ENCODE data around the gene GSE1.

GSE1 gene

DNA sequence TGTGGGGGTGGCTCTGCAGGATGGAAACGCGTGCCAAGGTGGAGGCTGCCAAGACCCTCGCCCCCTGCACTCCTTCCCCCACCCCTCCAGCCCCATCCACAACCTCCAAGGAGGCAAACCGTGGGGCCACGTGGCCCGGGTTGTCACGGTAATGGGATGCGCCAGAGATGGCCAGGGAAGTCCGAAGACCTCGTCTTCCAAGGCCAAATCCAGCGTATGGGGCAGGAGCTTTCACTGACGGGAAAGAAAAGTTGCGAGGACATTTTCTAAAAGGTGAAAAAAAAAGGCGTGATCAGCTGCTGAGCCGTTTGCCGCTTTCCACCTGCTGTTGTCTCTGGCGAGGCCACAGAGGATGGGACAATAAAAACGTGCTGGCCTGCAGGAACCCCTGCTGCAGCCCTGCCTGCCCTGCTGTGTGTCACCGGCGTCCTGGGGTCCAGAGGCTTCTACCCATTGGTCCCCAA is 28.3 kb upstream of the GSE1 start:
- no peak overlapping the region for H3K4me3 ChIP-seq (ENCODE audit: control insufficient read depth, low read depth, low read length)
- TF ChIP-seq, protein P1, sequence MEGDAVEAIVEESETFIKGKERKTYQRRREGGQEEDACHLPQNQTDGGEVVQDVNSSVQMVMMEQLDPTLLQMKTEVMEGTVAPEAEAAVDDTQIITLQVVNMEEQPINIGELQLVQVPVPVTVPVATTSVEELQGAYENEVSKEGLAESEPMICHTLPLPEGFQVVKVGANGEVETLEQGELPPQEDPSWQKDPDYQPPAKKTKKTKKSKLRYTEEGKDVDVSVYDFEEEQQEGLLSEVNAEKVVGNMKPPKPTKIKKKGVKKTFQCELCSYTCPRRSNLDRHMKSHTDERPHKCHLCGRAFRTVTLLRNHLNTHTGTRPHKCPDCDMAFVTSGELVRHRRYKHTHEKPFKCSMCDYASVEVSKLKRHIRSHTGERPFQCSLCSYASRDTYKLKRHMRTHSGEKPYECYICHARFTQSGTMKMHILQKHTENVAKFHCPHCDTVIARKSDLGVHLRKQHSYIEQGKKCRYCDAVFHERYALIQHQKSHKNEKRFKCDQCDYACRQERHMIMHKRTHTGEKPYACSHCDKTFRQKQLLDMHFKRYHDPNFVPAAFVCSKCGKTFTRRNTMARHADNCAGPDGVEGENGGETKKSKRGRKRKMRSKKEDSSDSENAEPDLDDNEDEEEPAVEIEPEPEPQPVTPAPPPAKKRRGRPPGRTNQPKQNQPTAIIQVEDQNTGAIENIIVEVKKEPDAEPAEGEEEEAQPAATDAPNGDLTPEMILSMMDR (IDR thresholded peaks at IDR 0.05; ENCODE audit: control insufficient read depth, insufficient read depth, low read depth, low read length, missing control alignments), result no peak
- DNase-seq (ENCODE audit: low read depth), result no peak

DNA sequence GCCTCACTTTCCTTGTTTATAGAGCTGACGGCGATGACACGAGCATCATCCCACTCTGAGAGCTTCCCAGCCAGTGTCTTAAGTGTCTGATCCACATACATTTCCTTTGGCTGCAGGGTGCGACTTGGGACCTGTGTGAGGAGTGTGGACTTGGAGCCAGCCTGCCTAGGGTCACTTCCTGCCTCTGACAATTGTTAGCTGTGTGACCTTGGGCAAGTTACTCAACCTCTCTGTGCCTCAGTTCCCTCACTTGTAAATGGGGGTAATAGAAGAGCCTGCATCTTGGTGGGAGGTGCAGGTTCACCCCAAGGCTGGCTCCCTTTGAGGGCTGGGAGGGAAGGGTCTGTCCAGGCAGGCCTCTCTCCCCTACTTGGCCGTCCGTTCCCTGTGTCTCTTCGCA is 27.4 kb upstream of the GSE1 start:
- TF ChIP-seq, protein P1 (IDR thresholded peaks at IDR 0.05; ENCODE audit: control insufficient read depth, insufficient read depth, low read depth, low read length, missing control alignments), result no peak
- no peak for DNase-seq (ENCODE audit: low read depth)

GRCh38 chr16:85586380-85587104 is 26.6 kb upstream of the GSE1 start:
- DNase-seq (ENCODE audit: low read depth), result no peak
- H3K4me3 ChIP-seq (ENCODE audit: control insufficient read depth, low read depth, low read length), result no peak overlapping the region
- TF ChIP-seq, protein P1 (IDR thresholded peaks at IDR 0.05; ENCODE audit: control insufficient read depth, insufficient read depth, low read depth, low read length, missing control alignments), result no peak

More for the DNA sequence above, 27.4 kb upstream of the GSE1 start:
- no peak overlapping the region for H3K4me3 ChIP-seq (ENCODE audit: control insufficient read depth, low read depth, low read length)

GRCh38 chr16:85587762-85588556 is 25.2 kb upstream of the GSE1 start:
- no peak for DNase-seq (ENCODE audit: low read depth)
- H3K4me3 ChIP-seq (ENCODE audit: control insufficient read depth, low read depth, low read length), result no peak overlapping the region
- TF ChIP-seq, protein P1 (IDR thresholded peaks at IDR 0.05; ENCODE audit: control insufficient read depth, insufficient read depth, low read depth, low read length, missing control alignments), result no peak

- TF ChIP-seq, protein P1 (IDR thresholded peaks at IDR 0.05; ENCODE audit: control insufficient read depth, insufficient read depth, low read depth, low read length, missing control alignments), result no peak
- no peak overlapping the region for H3K4me3 ChIP-seq (ENCODE audit: control insufficient read depth, low read depth, low read length)
- DNase-seq (ENCODE audit: low read depth), result no peak
Observed at GRCh38 chr16:85588562-85589503, 24.3 kb upstream of the GSE1 start.
